Measurements from ENCODE around the gene MUC5AC.

- TF ChIP-seq CTCF (IDR thresholded peaks at IDR 0.05) (no peak), POLR2A (IDR thresholded peaks at IDR 0.05) (no peak)
These were observed 61.2 kb downstream of the MUC5AC start for GRCh38 chr11:1218788-1219445.
